Cardiac muscle cell (in vitro differentiated cells and primary cell): ENCODE data around the gene DOCK2. TPM values are rescaled to one million over a fixed set of nuclear protein-coding genes. Genes with fewer than 3 reads are reported as not detected.

ENCODE experiments used
- DNase-seq, 2 donors: peaks; one replicate each; pipeline versions ENCODE4 v3.0.0 to v3.0.0-alpha.2; 2010 to 2017; ENCODE audit warnings: low read depth in 1 of 2, low spot score in 1 of 2
- H3K27ac ChIP-seq: fragments of 200-600 bp; sonication (generic); 2 replicates; pipeline ENCODE4 v1.5.1; 2016
- H3K27me3 ChIP-seq: fragments of 200-600 bp; sonication (generic); 2 replicates; pipeline ENCODE4 v1.6.0; 2016; ENCODE audit warnings: control low read depth
- H3K36me3 ChIP-seq: fragments of 200-600 bp; sonication (generic); 2 replicates; pipeline ENCODE4 v1.5.1; 2016; ENCODE audit warnings: control low read depth
- H3K4me1 ChIP-seq: fragments of 200-600 bp; sonication (generic); 2 replicates; pipeline ENCODE4 v1.8.1; 2017; ENCODE audit warnings: low read depth, mild to moderate bottlenecking, mixed run types
- H3K4me3 ChIP-seq: fragments of 200-600 bp; sonication (generic); 2 replicates; pipeline ENCODE4 v1.5.1; 2016; ENCODE audit warnings: mild to moderate bottlenecking
- H3K9me3 ChIP-seq: fragments of 200-600 bp; sonication (generic); 2 replicates; pipeline ENCODE4 v1.5.1; 2017; ENCODE audit warnings: low read depth, mild to moderate bottlenecking, control low read depth
- CTCF ChIP-seq: IDR thresholded peaks from 2 replicates; pipeline ENCODE4 v1.5.1; 2012; ENCODE audit warnings: low read depth, mild to moderate bottlenecking, low read length
- polyA plus RNA-seq: library from polyadenylated mRNA; unstranded; fragments of >200 nt; fragmentation: Nextera tagmentation; extraction: Ambion mirVana; gene quantifications from 2 replicates; pipeline ENCODE4 v1.2.1, GENCODE V29; 2016
- total RNA-seq: library from RNA; depleted of rRNA; stranded (reverse); fragments of >200 nt; gene quantifications from 2 replicates; pipeline ENCODE4 v1.2.3, GENCODE V29; 2016

The DOCK2 gene
- total and polyA plus RNA-seq, 2 experiments from 2014 or later = 3.3 to 6.5 TPM

GRCh38 chr5:169881702-169882303, 244.7 kb downstream of the DOCK2 start:
- Histone ChIP-seq H3K9me3 (no peaks in the 10 kb centered on the region), H3K4me3 (no peak overlapping the region), H3K4me1 (no peaks in the 10 kb centered on the region), H3K27me3 (no peaks in the 10 kb centered on the region), H3K27ac (no peak overlapping the region), H3K36me3 (no peaks in the 10 kb centered on the region)
- TF ChIP-seq CTCF = no peak
- DNase-seq = no peak

- no peaks in the 10 kb centered on the region for H3K27me3 ChIP-seq
- H3K9me3 ChIP-seq = no peaks in the 10 kb centered on the region
- no peaks in the 10 kb centered on the region for H3K36me3 ChIP-seq
- DNase-seq = no peak
- no peak overlapping the region for H3K27ac ChIP-seq
- H3K4me3 ChIP-seq = no peak overlapping the region
- H3K4me1 ChIP-seq = no peaks in the 10 kb centered on the region
- no peak for TF ChIP-seq CTCF
These were observed 249.0 kb downstream of the DOCK2 start for GRCh38 chr5:169886033-169886432.

- H3K27me3 ChIP-seq = no peaks in the 10 kb centered on the region
- no peak for TF ChIP-seq CTCF
These were observed 249.6 kb downstream of the DOCK2 start for GRCh38 chr5:169886677-169887076.

GRCh38 chr5:169889572-169889971, 252.5 kb downstream of the DOCK2 start:
- no peak overlapping the region for H3K27ac ChIP-seq
- TF ChIP-seq CTCF = no peak

More at GRCh38 chr5:169886677-169887076, 249.6 kb downstream of the DOCK2 start:
- Histone ChIP-seq H3K36me3 (no peaks in the 10 kb centered on the region), H3K4me1 (no peaks in the 10 kb centered on the region), H3K4me3 (no peak overlapping the region), H3K27ac (no peak overlapping the region), H3K9me3 (no peaks in the 10 kb centered on the region)
- DNase-seq = no peak

GRCh38 chr5:169893010-169893409, 255.9 kb downstream of the DOCK2 start:
- H3K4me1 ChIP-seq = no peaks in the 10 kb centered on the region
- H3K27me3 ChIP-seq = no peaks in the 10 kb centered on the region
- H3K36me3 ChIP-seq = no peaks in the 10 kb centered on the region
- H3K9me3 ChIP-seq = no peaks in the 10 kb centered on the region
- no peak overlapping the region for H3K4me3 ChIP-seq
- DNase-seq = no peak
- no peak for TF ChIP-seq CTCF
- no peak overlapping the region for H3K27ac ChIP-seq

More at GRCh38 chr5:169889572-169889971, 252.5 kb downstream of the DOCK2 start:
- no peaks in the 10 kb centered on the region for H3K36me3 ChIP-seq
- H3K9me3 ChIP-seq = no peaks in the 10 kb centered on the region
- H3K4me1 ChIP-seq = no peaks in the 10 kb centered on the region
- no peak overlapping the region for H3K4me3 ChIP-seq
- no peaks in the 10 kb centered on the region for H3K27me3 ChIP-seq
- no peak for DNase-seq
